Measurements from ENCODE around the gene SWT1. TPM values are rescaled to one million over a fixed set of nuclear protein-coding genes. Genes with fewer than 3 reads are reported as not detected.

SWT1 gene
- total RNA-seq, 1 experiment from 2014 or later, result 2.1 TPM

DNA sequence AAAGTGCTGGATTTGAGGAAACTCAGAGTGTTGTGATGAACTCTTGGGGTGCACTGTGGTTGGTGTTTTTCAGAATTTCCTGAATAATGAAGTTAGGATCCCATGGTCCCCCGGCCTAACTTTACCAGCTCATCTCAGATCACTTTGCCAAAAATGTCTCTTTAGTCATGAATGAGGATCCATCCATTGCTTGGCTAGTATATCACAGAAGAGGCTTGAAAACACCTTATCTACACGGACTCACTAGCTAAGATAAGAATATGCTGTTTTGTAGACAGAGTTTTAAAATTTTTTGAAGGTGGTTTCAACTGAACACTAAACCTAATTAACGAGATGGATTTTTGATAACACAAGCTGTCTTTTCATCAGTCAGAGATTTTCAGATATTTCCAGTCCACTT is 106.3 kb downstream of the SWT1 start:
- no peaks in the 10 kb centered on the region for H3K36me3 ChIP-seq (ENCODE audit: control insufficient read depth, insufficient read depth, low read length)
- intact Hi-C loops (cut with micrococcal nuclease; ENCODE audit: unreplicated experiment), result no loop called here
- TF ChIP-seq POLR2AphosphoS5 (IDR thresholded peaks at IDR 0.05; ENCODE audit: low read depth, low read length), result no peak
- TF ChIP-seq, protein P1, sequence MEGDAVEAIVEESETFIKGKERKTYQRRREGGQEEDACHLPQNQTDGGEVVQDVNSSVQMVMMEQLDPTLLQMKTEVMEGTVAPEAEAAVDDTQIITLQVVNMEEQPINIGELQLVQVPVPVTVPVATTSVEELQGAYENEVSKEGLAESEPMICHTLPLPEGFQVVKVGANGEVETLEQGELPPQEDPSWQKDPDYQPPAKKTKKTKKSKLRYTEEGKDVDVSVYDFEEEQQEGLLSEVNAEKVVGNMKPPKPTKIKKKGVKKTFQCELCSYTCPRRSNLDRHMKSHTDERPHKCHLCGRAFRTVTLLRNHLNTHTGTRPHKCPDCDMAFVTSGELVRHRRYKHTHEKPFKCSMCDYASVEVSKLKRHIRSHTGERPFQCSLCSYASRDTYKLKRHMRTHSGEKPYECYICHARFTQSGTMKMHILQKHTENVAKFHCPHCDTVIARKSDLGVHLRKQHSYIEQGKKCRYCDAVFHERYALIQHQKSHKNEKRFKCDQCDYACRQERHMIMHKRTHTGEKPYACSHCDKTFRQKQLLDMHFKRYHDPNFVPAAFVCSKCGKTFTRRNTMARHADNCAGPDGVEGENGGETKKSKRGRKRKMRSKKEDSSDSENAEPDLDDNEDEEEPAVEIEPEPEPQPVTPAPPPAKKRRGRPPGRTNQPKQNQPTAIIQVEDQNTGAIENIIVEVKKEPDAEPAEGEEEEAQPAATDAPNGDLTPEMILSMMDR (IDR thresholded peaks at IDR 0.05), result no peak
- TF ChIP-seq, protein P2, sequence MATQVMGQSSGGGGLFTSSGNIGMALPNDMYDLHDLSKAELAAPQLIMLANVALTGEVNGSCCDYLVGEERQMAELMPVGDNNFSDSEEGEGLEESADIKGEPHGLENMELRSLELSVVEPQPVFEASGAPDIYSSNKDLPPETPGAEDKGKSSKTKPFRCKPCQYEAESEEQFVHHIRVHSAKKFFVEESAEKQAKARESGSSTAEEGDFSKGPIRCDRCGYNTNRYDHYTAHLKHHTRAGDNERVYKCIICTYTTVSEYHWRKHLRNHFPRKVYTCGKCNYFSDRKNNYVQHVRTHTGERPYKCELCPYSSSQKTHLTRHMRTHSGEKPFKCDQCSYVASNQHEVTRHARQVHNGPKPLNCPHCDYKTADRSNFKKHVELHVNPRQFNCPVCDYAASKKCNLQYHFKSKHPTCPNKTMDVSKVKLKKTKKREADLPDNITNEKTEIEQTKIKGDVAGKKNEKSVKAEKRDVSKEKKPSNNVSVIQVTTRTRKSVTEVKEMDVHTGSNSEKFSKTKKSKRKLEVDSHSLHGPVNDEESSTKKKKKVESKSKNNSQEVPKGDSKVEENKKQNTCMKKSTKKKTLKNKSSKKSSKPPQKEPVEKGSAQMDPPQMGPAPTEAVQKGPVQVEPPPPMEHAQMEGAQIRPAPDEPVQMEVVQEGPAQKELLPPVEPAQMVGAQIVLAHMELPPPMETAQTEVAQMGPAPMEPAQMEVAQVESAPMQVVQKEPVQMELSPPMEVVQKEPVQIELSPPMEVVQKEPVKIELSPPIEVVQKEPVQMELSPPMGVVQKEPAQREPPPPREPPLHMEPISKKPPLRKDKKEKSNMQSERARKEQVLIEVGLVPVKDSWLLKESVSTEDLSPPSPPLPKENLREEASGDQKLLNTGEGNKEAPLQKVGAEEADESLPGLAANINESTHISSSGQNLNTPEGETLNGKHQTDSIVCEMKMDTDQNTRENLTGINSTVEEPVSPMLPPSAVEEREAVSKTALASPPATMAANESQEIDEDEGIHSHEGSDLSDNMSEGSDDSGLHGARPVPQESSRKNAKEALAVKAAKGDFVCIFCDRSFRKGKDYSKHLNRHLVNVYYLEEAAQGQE (IDR thresholded peaks at IDR 0.05; ENCODE audit: insufficient read depth in 1 of 2, low read depth in 2 of 2, low read length in 1 of 2), result no peak
- no peak for TF ChIP-seq SIN3A (IDR thresholded peaks at IDR 0.05; ENCODE audit: borderline replicate concordance, insufficient read depth, low read depth, low read length)
- no peak for TF ChIP-seq TCF7L2 (IDR thresholded peaks at IDR 0.05; ENCODE audit: low read depth, low read length)

GRCh38 chr1:185263780-185264179 is 106.8 kb downstream of the SWT1 start:
- H3K36me3 ChIP-seq (ENCODE audit: control insufficient read depth, insufficient read depth, low read length), result no peaks in the 10 kb centered on the region
- in situ Hi-C loops (cut with HindIII; ENCODE audit: low pct_unique_long_range_greater_than_20kb, low sequenced_read_pairs) (no loop called here), intact Hi-C loops (cut with micrococcal nuclease; ENCODE audit: unreplicated experiment) (no loop called here)
- ATAC-seq, result no peak
- H3K27ac ChIP-seq (ENCODE audit: low read length), result no peak overlapping the region
- BruUV-seq (replicated peaks), result no TSS peak
- H3K27me3 ChIP-seq (ENCODE audit: control insufficient read depth, insufficient read depth, low read length), result no peaks in the 10 kb centered on the region
- POLR2A ChIA-PET, result no interaction called here
- no peak for DNase-seq (ENCODE audit: low read depth, low spot score)
- TF ChIP-seq, protein P2 (IDR thresholded peaks at IDR 0.05; ENCODE audit: insufficient read depth in 1 of 2, low read depth in 2 of 2, low read length in 1 of 2), result no peak
- no peak for TF ChIP-seq SIN3A (IDR thresholded peaks at IDR 0.05; ENCODE audit: borderline replicate concordance, insufficient read depth, low read depth, low read length)
- TF ChIP-seq, protein P1 (IDR thresholded peaks at IDR 0.05), result no peak
- no peak for TF ChIP-seq POLR2AphosphoS5 (IDR thresholded peaks at IDR 0.05; ENCODE audit: low read depth, low read length)
- no peak for TF ChIP-seq TCF7L2 (IDR thresholded peaks at IDR 0.05; ENCODE audit: low read depth, low read length)
- H3K4me1 ChIP-seq (ENCODE audit: control insufficient read depth, insufficient read depth, low read length), result no peaks in the 10 kb centered on the region; the same call in 1 of the 2 replicates
- no peak overlapping the region for H3K4me3 ChIP-seq (ENCODE audit: low read depth in 2 of 2, low read length in 2 of 2)
- H3K9me3 ChIP-seq (ENCODE audit: control insufficient read depth, insufficient read depth, low read depth, low read length), result no peaks in the 10 kb centered on the region
- CTCF ChIA-PET, result no interaction called here

More for the DNA sequence above, 106.3 kb downstream of the SWT1 start:
- Histone ChIP-seq H3K27me3 (ENCODE audit: control insufficient read depth, insufficient read depth, low read length) (no peaks in the 10 kb centered on the region), H3K4me1 (ENCODE audit: control insufficient read depth, insufficient read depth, low read length) (no peaks in the 10 kb centered on the region; the same call in 1 of the 2 replicates), H3K4me3 (ENCODE audit: low read depth in 2 of 2, low read length in 2 of 2) (no peak overlapping the region), H3K9me3 (ENCODE audit: control insufficient read depth, insufficient read depth, low read depth, low read length) (no peaks in the 10 kb centered on the region), H3K27ac (ENCODE audit: low read length) (no peak overlapping the region)
- no TSS peak for BruUV-seq (replicated peaks)
- POLR2A ChIA-PET, result no interaction called here
- in situ Hi-C loops (cut with HindIII; ENCODE audit: low pct_unique_long_range_greater_than_20kb, low sequenced_read_pairs), result no loop called here
- ATAC-seq, result no peak
- DNase-seq (ENCODE audit: low read depth, low spot score), result no peak
- CTCF ChIA-PET, result no interaction called here

Measured in Panc1 (cell line).